GM12874 (cell line): ENCODE results near the gene LLPH.

Experiments used
- TF ChIP-seq, protein P1 (sequence below): IDR thresholded peaks from 2 replicates; pipeline ENCODE4 v1.5.1; 2011; ENCODE audit warnings: low read depth, mild to moderate bottlenecking, control low read depth, low read length, moderate library complexity; ENCODE audit not compliant: insufficient read depth

The LLPH gene

GRCh38 chr12:66071549-66071948, 59.0 kb downstream of the LLPH start:
- TF ChIP-seq, protein P1, sequence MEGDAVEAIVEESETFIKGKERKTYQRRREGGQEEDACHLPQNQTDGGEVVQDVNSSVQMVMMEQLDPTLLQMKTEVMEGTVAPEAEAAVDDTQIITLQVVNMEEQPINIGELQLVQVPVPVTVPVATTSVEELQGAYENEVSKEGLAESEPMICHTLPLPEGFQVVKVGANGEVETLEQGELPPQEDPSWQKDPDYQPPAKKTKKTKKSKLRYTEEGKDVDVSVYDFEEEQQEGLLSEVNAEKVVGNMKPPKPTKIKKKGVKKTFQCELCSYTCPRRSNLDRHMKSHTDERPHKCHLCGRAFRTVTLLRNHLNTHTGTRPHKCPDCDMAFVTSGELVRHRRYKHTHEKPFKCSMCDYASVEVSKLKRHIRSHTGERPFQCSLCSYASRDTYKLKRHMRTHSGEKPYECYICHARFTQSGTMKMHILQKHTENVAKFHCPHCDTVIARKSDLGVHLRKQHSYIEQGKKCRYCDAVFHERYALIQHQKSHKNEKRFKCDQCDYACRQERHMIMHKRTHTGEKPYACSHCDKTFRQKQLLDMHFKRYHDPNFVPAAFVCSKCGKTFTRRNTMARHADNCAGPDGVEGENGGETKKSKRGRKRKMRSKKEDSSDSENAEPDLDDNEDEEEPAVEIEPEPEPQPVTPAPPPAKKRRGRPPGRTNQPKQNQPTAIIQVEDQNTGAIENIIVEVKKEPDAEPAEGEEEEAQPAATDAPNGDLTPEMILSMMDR = no peak

- TF ChIP-seq, protein P1 = no peak
These were observed 60.0 kb downstream of the LLPH start for GRCh38 chr12:66070378-66071120.

- TF ChIP-seq, protein P1 = no peak
These were observed 63.5 kb downstream of the LLPH start for GRCh38 chr12:66066929-66067523.
